SK-N-SH (cell line): Measurements from ENCODE around the gene SMC1A.

Experiments used
- CTCF ChIP-seq: fragments of 200-600 bp; sonication (generic); IDR thresholded peaks from 2 replicates; pipeline ENCODE4 v1.6.1; 2017; ENCODE audit warnings: antibody characterized with exemption, mild to moderate bottlenecking, moderate library complexity
- FOXM1 ChIP-seq: IDR thresholded peaks from 2 replicates; pipeline ENCODE4 v1.4.0; 2012; ENCODE audit warnings: low read depth, mild to moderate bottlenecking
- MXI1 ChIP-seq: IDR thresholded peaks from 2 replicates; pipeline ENCODE4 v1.6.1; 2012; ENCODE audit warnings: mild to moderate bottlenecking, low read depth, low read length, improper control_type of control experiment
- NRF1 ChIP-seq: IDR thresholded peaks from 2 replicates; pipeline ENCODE4 v1.6.1; 2012; ENCODE audit warnings: low read depth, mild to moderate bottlenecking, low read length
- REST ChIP-seq: IDR thresholded peaks from 2 replicates; pipeline ENCODE4 v1.6.1; 2012; ENCODE audit warnings: mild to moderate bottlenecking, low read depth, low read length, moderate library complexity
- SMC3 ChIP-seq: IDR thresholded peaks from 2 replicates; pipeline ENCODE4 v1.6.1; 2012; ENCODE audit warnings: low read depth, low read length, improper control_type of control experiment
- TCF12 ChIP-seq: IDR thresholded peaks from 2 replicates; pipeline ENCODE4 v1.4.0; 2012

- TF ChIP-seq MXI1 (no peak), TCF12 (no peak), FOXM1 (no peak), CTCF (no peak), REST (no peak), SMC3 (no peak), NRF1 (no peak)
These were observed 45.0 kb downstream of the SMC1A start for GRCh38 chrX:53377464-53377863.
